ENCODE results near the gene SEMA6B.

SEMA6B gene

DNA sequence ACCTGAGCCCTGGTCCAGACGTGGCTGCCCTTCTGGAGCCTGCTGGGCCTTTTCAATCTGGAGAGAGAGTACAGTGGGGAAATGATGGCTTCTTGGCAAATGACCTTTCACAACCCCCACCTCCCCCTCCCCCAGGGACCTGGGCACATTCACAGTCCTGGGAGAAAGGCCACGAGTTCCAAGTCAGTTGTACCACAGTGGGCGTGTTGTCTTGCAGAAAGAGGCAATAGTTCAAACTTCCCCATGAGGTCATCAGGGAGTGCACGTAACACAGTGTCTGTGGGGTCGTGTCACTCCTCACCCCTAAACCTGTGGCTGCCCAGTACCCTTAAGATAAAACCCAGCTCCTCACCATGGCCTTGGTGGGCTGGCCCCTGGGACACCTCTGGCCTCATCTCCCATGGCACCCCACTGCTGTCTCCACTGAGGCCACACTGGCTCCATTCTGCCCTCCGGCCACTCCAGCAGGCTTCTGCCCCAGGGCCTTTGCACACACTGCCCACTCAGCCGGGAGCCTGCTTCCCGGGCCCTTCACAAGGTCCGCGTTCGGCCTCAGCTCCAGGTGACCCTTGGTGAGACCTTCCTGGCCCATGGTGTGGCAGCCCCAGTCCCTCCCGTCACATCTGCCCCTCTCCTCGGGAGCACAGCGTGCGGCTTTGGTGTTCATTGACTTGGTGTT lies 54.5 kb downstream of the SEMA6B start:
- no peak for DNase-seq

DNA sequence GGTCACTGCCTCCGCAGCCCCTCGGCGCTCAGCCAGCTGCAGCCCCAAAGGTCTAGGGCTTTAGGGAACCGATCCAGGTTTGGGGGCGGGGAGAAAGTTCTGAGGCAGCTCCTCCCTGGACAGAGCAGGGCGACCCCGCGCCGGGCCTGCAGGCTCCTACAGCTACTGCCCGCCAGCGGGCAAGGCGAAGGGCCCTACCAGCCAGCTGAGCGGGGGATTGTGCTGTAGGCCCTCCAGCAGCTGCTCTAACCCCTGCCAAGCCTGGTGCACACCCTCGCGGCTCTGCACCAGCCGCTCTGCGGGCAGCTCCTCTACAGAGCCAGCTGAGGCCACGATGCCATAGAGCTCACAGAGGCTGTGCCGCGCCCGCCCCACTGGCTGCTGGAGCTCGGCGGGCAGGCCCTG lies 55.2 kb downstream of the SEMA6B start:
- DNase-seq = no peak

GRCh38 chr19:4503825-4504170 lies 55.7 kb downstream of the SEMA6B start:
- DNase-seq = no peak

GRCh38 chr19:4503132-4503824 lies 56.2 kb downstream of the SEMA6B start:
- no peak for DNase-seq

GRCh38 chr19:4502282-4503131 lies 57.0 kb downstream of the SEMA6B start:
- no peak for DNase-seq

GRCh38 chr19:4501691-4502090 lies 57.8 kb downstream of the SEMA6B start:
- DNase-seq = no peak

DNA sequence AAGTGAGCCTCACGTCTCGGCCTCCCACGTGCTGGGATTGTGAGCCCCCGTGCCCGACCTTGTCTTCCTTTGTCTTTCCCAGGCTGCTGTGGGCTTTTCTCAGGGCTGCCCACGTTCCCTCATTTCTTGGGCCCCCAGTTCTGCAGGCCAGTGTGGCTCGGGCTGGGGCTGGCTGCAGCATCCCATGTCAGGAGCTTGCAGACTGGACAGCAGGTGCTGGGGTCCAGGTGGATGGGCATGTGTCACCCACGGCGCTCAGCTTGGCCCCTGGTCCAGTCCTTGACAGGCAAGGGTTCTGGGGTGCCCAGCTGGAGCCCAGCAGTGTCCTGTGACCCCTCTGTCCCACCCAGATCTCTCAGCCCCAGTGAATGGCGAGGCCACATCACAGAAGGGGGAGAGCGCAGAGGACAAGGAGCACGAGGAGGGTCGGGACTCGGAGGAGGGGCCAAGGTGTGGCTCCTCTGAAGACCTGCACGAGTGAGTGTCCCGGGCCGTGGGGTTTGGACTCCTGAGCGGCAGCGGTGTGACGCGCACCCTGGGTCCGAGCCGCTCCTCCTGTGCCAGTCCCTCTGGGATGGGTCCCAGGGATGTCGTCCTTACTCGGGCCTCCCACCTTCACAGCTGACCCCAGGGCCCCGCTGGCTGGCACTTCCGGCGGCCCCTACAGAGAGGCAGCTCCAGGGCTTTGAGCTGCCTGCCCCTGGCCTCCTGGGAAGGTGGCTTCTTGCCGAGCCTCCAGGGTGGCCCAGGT lies 58.5 kb downstream of the SEMA6B start:
- no peak for DNase-seq

GRCh38 chr19:4499855-4500254 lies 59.6 kb downstream of the SEMA6B start:
- no peak for DNase-seq

- DNase-seq = no peak
Observed at GRCh38 chr19:4499318-4499717, 60.2 kb downstream of the SEMA6B start.

- DNase-seq = no peak
Observed at GRCh38 chr19:4498694-4499093, 60.8 kb downstream of the SEMA6B start.

- DNase-seq = no peak
Observed at GRCh38 chr19:4497770-4498389, 61.6 kb downstream of the SEMA6B start.

- DNase-seq = no peak
Observed at GRCh38 chr19:4496304-4496703, 63.2 kb downstream of the SEMA6B start.

GRCh38 chr19:4495471-4495870 lies 64.0 kb downstream of the SEMA6B start:
- no peak for DNase-seq

DNA sequence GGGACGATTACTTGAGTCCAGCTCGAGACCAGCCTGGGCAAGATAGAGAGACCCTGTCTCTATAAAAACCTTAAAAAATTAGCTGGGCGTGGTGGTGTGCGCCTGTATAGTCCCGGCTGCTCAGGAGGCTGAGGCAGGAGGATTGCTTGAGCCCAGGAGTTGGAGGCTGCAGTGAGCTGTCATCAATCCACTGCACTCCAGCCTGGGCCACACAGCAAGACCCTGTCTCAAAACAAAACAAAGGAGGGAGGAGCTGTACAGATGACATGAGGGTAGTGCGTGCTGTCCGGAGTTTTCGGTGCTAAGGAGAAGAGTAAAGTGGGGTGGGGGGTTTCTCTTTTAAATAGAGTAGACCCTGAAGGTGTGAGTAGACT lies 64.8 kb downstream of the SEMA6B start:
- DNase-seq = no peak

DNA sequence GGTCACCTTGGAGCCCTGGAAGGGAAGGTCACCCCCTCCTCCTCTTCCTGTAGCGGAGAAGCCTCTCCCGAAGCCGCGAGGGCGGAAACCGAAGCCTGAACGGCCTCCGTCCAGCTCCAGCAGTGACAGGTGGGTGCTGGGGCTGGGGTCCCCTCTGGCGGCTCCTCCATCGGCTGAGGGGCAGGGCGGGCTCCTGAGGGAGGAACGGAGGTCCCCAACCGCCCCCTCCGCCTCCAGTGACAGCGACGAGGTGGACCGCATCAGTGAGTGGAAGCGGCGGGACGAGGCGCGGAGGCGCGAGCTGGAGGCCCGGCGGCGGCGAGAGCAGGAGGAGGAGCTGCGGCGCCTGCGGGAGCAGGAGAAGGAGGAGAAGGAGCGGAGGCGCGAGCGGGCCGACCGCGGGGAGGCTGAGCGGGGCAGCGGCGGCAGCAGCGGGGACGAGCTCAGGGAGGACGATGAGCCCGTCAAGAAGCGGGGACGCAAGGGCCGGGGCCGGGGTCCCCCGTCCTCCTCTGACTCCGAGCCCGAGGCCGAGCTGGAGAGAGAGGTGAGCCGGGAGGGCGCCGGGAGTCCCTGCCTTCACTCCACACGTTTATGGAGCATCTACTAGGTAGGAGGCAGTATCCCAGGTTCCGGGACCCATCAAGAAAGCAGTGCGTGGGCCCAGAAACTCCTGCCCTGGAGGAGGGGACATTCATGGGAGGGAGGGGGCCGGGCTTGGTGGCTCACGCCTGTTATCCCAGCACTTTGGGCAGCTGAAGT lies 65.4 kb downstream of the SEMA6B start:
- no peak for DNase-seq

- no peak for DNase-seq
Observed at GRCh38 chr19:4493104-4493928, 66.2 kb downstream of the SEMA6B start.

Measured in CD4-positive, alpha-beta T cell treated with Interleukin-1 beta for 1 hour (primary cell).